WTC11 (cell line): Measurements from ENCODE around the gene MGAT4A.

ENCODE experiments used
- E2F5 ChIP-seq: sonication (generic); formaldehyde crosslinking; IDR thresholded peaks from 2 replicates; pipeline ENCODE4 v1.8.1; 2022; ENCODE audit warnings: mild to moderate bottlenecking, moderate library complexity, missing genetic modification reagents
- MAX ChIP-seq: sonication (generic); formaldehyde crosslinking; IDR thresholded peaks from 2 replicates; pipeline ENCODE4 v1.8.0; 2022; ENCODE audit warnings: mild to moderate bottlenecking, missing genetic modification reagents
- ZNF317 ChIP-seq: sonication (generic); formaldehyde crosslinking; IDR thresholded peaks from 2 replicates; pipeline ENCODE4 v1.8.1; 2023; ENCODE audit warnings: low read depth, mild to moderate bottlenecking, moderate library complexity, missing genetic modification reagents, borderline replicate concordance

- TF ChIP-seq MAX (no peak), E2F5 (CRISPR knock-in tag) (no peak), ZNF317 (CRISPR knock-in tag) (no peak)
These were observed 72.0 kb downstream of the MGAT4A start for GRCh38 chr2:98658816-98659490.
